NCI-H2196 treated with DMSO at 0.1 percent for 48 hours (cell line): ENCODE measurements around the gene ZNF593OS.

Experiments used
- DNase-seq: peaks from one replicate; lab custom pipeline; 2025; ENCODE audit not compliant: unreplicated experiment; lab: John Stamatoyannopoulos, UW

The ZNF593OS gene

GRCh38 chr1:26184883-26185282, 13.3 kb upstream of the ZNF593OS start:
- no peak for DNase-seq

- no peak for DNase-seq
Observed at GRCh38 chr1:26184086-26184485, 12.5 kb upstream of the ZNF593OS start.

- DNase-seq = no peak
Observed at GRCh38 chr1:26182383-26182696, 10.7 kb upstream of the ZNF593OS start.

GRCh38 chr1:26181586-26182382, 10.2 kb upstream of the ZNF593OS start:
- DNase-seq = no peak

- DNase-seq = no peak
Observed at GRCh38 chr1:26180010-26180506, 8.4 kb upstream of the ZNF593OS start.

- DNase-seq = peak; percentile 68
Observed at GRCh38 chr1:26177182-26177684, 5.6 kb upstream of the ZNF593OS start, which contains the start of gene CNKSR1. TSS of gene CNKSR1 (plus strand) at chr1:26177491. CDS start at chr1:26177548, 57 bp downstream.

- DNase-seq = no peak
Observed at GRCh38 chr1:26175346-26175745, 3.7 kb upstream of the ZNF593OS start.

- DNase-seq = no peak
Observed at GRCh38 chr1:26170472-26170821, 1.2 kb downstream of the ZNF593OS start.

GRCh38 chr1:26169669-26170471, 1.8 kb downstream of the ZNF593OS start, which contains the start of gene ZNF593:
TSS of gene ZNF593 (plus strand) at chr1:26169908. CDS start at chr1:26169984, 76 bp downstream.
- DNase-seq = peak; percentile 88

GRCh38 chr1:26169198-26169554, 2.5 kb downstream of the ZNF593OS start:
- no peak for DNase-seq

GRCh38 chr1:26168410-26169197, 3.0 kb downstream of the ZNF593OS start, which contains the start of gene C1orf232:
TSS of gene C1orf232 (minus strand) at chr1:26168963. CDS start at chr1:26168499, 464 bp downstream.
- DNase-seq = peak; percentile 45

GRCh38 chr1:26166719-26167281, 4.8 kb downstream of the ZNF593OS start:
- no peak for DNase-seq

- DNase-seq = no peak
Observed at GRCh38 chr1:26164861-26165842, 6.5 kb downstream of the ZNF593OS start.

GRCh38 chr1:26164036-26164860, 7.4 kb downstream of the ZNF593OS start:
- no peak for DNase-seq

- DNase-seq = no peak
Observed at GRCh38 chr1:26163684-26164035, 8.0 kb downstream of the ZNF593OS start.

GRCh38 chr1:26162220-26162709, 9.4 kb downstream of the ZNF593OS start:
- no peak for DNase-seq

GRCh38 chr1:26161415-26162219, 10.0 kb downstream of the ZNF593OS start:
- DNase-seq = peak; percentile 21
